Posterior cingulate gyrus (tissue), 11 donors: Measurements from ENCODE around the gene MAD1L1.

Experiments
- DNase-seq, 10 donors: peaks; one replicate each; pipeline versions ENCODE4 v3.0.0 to v3.0.0-alpha.2; 2020 to 2021; ENCODE audit warnings: mixed read lengths in 3 of 10
- intact Hi-C: fragments of 100-400 bp; cut with DNase I; formaldehyde crosslinking; loops from one replicate; pipeline ENCODE4 v1.15.1; 2023

The MAD1L1 gene

GRCh38 chr7:1923409-1924257 lies 309.1 kb downstream of the MAD1L1 start:
- intact Hi-C loops: no loop called here
- DNase-seq: peak in 1 of 10 donors; percentile 74

- DNase-seq: no peak
- intact Hi-C loops: no loop called here
These were observed 309.9 kb downstream of the MAD1L1 start for GRCh38 chr7:1922870-1923236.

- DNase-seq: peak in 3 of 10 donors; percentile 17 to 83 (median 39)
- intact Hi-C loops: no loop called here
These were observed 310.5 kb downstream of the MAD1L1 start for GRCh38 chr7:1922071-1922869.

GRCh38 chr7:1920881-1921280 lies 311.9 kb downstream of the MAD1L1 start:
- intact Hi-C loops: no loop called here
- DNase-seq: peak in 1 of 10 donors; percentile 82

- intact Hi-C loops: no loop called here
- peak in 2 of 10 donors; percentile 13 to 87 for DNase-seq
These were observed 312.5 kb downstream of the MAD1L1 start for GRCh38 chr7:1920266-1920681.

- peak in 6 of 10 donors; percentile 39 to 95 (median 54) for DNase-seq
- intact Hi-C loops: no loop called here
These were observed 313.0 kb downstream of the MAD1L1 start for GRCh38 chr7:1919539-1920265.

- intact Hi-C loops: no loop called here
- peak in 1 of 10 donors; percentile 81 for DNase-seq
These were observed 313.7 kb downstream of the MAD1L1 start for GRCh38 chr7:1918881-1919525.

GRCh38 chr7:1918063-1918645 lies 314.6 kb downstream of the MAD1L1 start:
- DNase-seq: peak in 1 of 10 donors; percentile 76
- intact Hi-C loops: no loop called here

GRCh38 chr7:1917221-1918062 lies 315.3 kb downstream of the MAD1L1 start:
- peak in 1 of 10 donors; percentile 88 for DNase-seq
- intact Hi-C loops: no loop called here

- DNase-seq: peak in 1 of 10 donors; percentile 69
- intact Hi-C loops: no loop called here
These were observed 316.2 kb downstream of the MAD1L1 start for GRCh38 chr7:1916601-1916970.

GRCh38 chr7:1915956-1916600 lies 316.7 kb downstream of the MAD1L1 start:
- intact Hi-C loops: no loop called here
- peak in 1 of 10 donors; percentile 72 for DNase-seq

- peak in 1 of 10 donors; percentile 72 for DNase-seq
- intact Hi-C loops: no loop called here
These were observed 317.4 kb downstream of the MAD1L1 start for GRCh38 chr7:1915326-1915725.

- intact Hi-C loops: no loop called here
- DNase-seq: peak in 1 of 10 donors; percentile 61
These were observed 318.0 kb downstream of the MAD1L1 start for GRCh38 chr7:1914743-1915142.

GRCh38 chr7:1914321-1914720 lies 318.4 kb downstream of the MAD1L1 start:
- intact Hi-C loops: no loop called here
- peak in 1 of 10 donors; percentile 43 for DNase-seq

GRCh38 chr7:1913466-1914282 lies 319.1 kb downstream of the MAD1L1 start:
- peak in 1 of 10 donors; percentile 60 for DNase-seq
- intact Hi-C loops: no loop called here

GRCh38 chr7:1912593-1913465 lies 319.9 kb downstream of the MAD1L1 start:
- intact Hi-C loops: no loop called here
- DNase-seq: peak in 1 of 10 donors; percentile 78

- intact Hi-C loops: no loop called here
- no peak for DNase-seq
These were observed 321.2 kb downstream of the MAD1L1 start for GRCh38 chr7:1911571-1911970.
